Measurements from ENCODE around the gene MAGI2.

GRCh38 chr7:79414910-79415309 lies 38.6 kb downstream of the MAGI2 start:
- TF ChIP-seq, protein P1, sequence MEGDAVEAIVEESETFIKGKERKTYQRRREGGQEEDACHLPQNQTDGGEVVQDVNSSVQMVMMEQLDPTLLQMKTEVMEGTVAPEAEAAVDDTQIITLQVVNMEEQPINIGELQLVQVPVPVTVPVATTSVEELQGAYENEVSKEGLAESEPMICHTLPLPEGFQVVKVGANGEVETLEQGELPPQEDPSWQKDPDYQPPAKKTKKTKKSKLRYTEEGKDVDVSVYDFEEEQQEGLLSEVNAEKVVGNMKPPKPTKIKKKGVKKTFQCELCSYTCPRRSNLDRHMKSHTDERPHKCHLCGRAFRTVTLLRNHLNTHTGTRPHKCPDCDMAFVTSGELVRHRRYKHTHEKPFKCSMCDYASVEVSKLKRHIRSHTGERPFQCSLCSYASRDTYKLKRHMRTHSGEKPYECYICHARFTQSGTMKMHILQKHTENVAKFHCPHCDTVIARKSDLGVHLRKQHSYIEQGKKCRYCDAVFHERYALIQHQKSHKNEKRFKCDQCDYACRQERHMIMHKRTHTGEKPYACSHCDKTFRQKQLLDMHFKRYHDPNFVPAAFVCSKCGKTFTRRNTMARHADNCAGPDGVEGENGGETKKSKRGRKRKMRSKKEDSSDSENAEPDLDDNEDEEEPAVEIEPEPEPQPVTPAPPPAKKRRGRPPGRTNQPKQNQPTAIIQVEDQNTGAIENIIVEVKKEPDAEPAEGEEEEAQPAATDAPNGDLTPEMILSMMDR (IDR thresholded peaks at IDR 0.05 in 2 of 3, conservative IDR thresholded peaks at IDR 0.05 in 1 of 3; ENCODE audit: borderline replicate concordance in 1 of 3, insufficient read depth in 1 of 3, low read depth in 2 of 3, low read length in 2 of 3) = no peak
- TF ChIP-seq EZH2 (IDR thresholded peaks at IDR 0.05) = no peak
- no peak for TF ChIP-seq POLR2A (IDR thresholded peaks at IDR 0.05; ENCODE audit: borderline replicate concordance, extremely low read depth, insufficient read depth, insufficient read length)
- no peak for TF ChIP-seq ATF3 (IDR thresholded peaks at IDR 0.05)
- TF ChIP-seq SIN3A (IDR thresholded peaks at IDR 0.05; ENCODE audit: low read depth) = no peak
- TF ChIP-seq CEBPB (IDR thresholded peaks at IDR 0.05; ENCODE audit: low read depth) = no peak
- TF ChIP-seq POLR2AphosphoS5 (IDR thresholded peaks at IDR 0.05; ENCODE audit: low read depth, low read length) = no peak
- no peak for TF ChIP-seq ZFX (IDR thresholded peaks at IDR 0.05)
- no peak for TF ChIP-seq MAX (IDR thresholded peaks at IDR 0.05)
